Activated CD8-positive, alpha-beta T cell treated with anti-CD3 and anti-CD28 coated beads for 36 hours (primary cell): Measurements from ENCODE around the gene MYO10. TPM values are rescaled to one million over a fixed set of nuclear protein-coding genes. Genes with fewer than 3 reads are reported as not detected.
"Not testable (repeated sequence)": the region's sequence is repeated elsewhere in the genome, so short reads cannot be mapped to it uniquely, and the experiment has no call there.

Experiments used
- ATAC-seq: fragments of 200-7000 bp; cut with Tn5 transposase; one replicate; pipeline ENCODE4 v1.10.0; 2021; ENCODE audit warnings: mild to moderate bottlenecking, moderate library complexity
- CTCF ChIA-PET: fragments of 350-600 bp; sonication (Branson Sonifier 250); formaldehyde crosslinking; loops from one replicate; lab custom pipeline; 2021; ENCODE audit warnings: antibody characterized with exemption; lab: Charles Lee
- POLR2A ChIA-PET: fragments of 350-600 bp; sonication (Branson Sonifier 250); formaldehyde crosslinking; loops from one replicate; lab custom pipeline; 2021; ENCODE audit warnings: antibody characterized with exemption; lab: Charles Lee
- DNase-seq: peaks from one replicate; pipeline ENCODE4 v3.0.0-alpha.2; 2020
- H3K27ac Mint-ChIP-seq: one replicate; pipeline ENCODE4 v1.8.0; 2021; ENCODE audit warnings: mild to moderate bottlenecking, mixed read lengths
- H3K27me3 Mint-ChIP-seq: one replicate; pipeline ENCODE4 v1.8.0; 2021; ENCODE audit warnings: mixed read lengths
- H3K36me3 Mint-ChIP-seq: one replicate; pipeline ENCODE4 v1.8.0; 2021; ENCODE audit warnings: low read depth, mixed read lengths
- H3K4me1 Mint-ChIP-seq: one replicate; pipeline ENCODE4 v1.8.0; 2021; ENCODE audit warnings: low read depth, mixed read lengths
- H3K4me3 Mint-ChIP-seq: one replicate; pipeline ENCODE4 v1.8.0; 2021; ENCODE audit warnings: mild to moderate bottlenecking, moderate library complexity, mixed read lengths
- H3K9me3 Mint-ChIP-seq: one replicate; pipeline ENCODE4 v1.8.0; 2021; ENCODE audit warnings: mixed read lengths
- intact Hi-C: fragments of 100-400 bp; cut with micrococcal nuclease; formaldehyde crosslinking; loops from one replicate; pipeline ENCODE4 v1.10.0; 2022
- total RNA-seq, 2 experiments: library from RNA; stranded (reverse); gene quantifications; one replicate each; pipeline ENCODE4 v1.2.3, GENCODE V29; 2021
- TF ChIP-seq, protein P1 (sequence below): fragments of 200-600 bp; IDR thresholded peaks from one replicate; pipeline ENCODE4 v1.8.0; 2022; ENCODE audit warnings: antibody characterized with exemption, mild to moderate bottlenecking

Gene MYO10
- total RNA-seq, 2 experiments from 2014 or later = 0.09 TPM; not detected in 1

DNA sequence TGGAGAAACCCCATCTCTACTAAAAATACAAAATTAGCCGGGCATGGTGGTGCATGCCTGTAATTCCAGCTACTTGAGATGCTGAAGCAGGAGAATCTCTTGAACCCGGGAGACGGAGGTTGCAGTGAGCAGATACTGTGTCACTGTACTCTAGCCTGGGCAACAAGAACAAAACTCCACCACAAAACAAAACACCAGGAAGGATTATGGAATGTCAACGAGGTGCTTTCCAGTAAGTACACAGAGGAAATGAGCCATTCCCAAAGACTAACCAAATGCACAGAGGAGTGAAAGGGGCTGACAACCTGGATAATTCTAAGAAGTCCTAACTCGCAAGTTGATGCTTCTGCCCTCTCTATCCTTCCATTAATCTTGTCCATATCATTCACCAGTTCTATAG, 193.2 kb downstream of the MYO10 start:
- Mint-ChIP-seq H3K4me3 (no peak overlapping the region), H3K4me1 (no peaks in the 10 kb centered on the region), H3K27me3 (peaks cover 7% of the 10 kb centered on the region), H3K9me3 (no peaks in the 10 kb centered on the region), H3K36me3 (no peaks in the 10 kb centered on the region), H3K27ac (no peak overlapping the region)
- TF ChIP-seq, protein P1, sequence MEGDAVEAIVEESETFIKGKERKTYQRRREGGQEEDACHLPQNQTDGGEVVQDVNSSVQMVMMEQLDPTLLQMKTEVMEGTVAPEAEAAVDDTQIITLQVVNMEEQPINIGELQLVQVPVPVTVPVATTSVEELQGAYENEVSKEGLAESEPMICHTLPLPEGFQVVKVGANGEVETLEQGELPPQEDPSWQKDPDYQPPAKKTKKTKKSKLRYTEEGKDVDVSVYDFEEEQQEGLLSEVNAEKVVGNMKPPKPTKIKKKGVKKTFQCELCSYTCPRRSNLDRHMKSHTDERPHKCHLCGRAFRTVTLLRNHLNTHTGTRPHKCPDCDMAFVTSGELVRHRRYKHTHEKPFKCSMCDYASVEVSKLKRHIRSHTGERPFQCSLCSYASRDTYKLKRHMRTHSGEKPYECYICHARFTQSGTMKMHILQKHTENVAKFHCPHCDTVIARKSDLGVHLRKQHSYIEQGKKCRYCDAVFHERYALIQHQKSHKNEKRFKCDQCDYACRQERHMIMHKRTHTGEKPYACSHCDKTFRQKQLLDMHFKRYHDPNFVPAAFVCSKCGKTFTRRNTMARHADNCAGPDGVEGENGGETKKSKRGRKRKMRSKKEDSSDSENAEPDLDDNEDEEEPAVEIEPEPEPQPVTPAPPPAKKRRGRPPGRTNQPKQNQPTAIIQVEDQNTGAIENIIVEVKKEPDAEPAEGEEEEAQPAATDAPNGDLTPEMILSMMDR = no peak
- DNase-seq (no peak), ATAC-seq (no peak)
- CTCF ChIA-PET = no interaction called here
- intact Hi-C loops = no loop called here
- POLR2A ChIA-PET = no interaction called here

DNA sequence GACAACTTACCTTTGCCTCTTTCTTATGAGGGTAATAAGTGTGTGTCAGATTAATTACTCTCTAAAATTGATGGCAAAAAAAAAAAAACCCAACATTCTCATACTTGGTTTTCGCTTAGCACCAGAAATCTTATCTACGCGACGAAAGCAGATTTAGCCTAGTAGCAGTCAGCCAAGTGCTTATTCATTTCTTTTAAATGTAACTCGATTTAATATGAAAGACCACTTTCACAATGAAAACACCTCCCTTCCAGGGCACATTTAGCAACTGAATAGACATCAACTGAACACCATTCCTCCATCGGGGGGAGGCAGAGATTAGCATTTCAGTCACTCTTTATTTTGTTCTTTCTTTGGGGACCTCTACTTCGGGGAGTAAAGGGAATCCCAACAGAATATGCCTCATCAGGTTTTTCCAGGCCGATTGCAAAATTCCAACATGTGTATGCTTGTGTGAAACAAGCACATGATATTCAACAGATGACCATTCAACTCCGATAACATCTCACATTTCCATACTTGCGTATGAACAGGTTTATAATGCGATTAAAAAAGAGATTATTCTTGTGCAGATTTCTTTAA, 195.2 kb downstream of the MYO10 start:
- Mint-ChIP-seq H3K36me3 (no peaks in the 10 kb centered on the region), H3K4me3 (no peak overlapping the region), H3K27me3 (peaks cover 9% of the 10 kb centered on the region), H3K9me3 (no peaks in the 10 kb centered on the region), H3K27ac (no peak overlapping the region), H3K4me1 (no peaks in the 10 kb centered on the region)
- TF ChIP-seq, protein P1 = no peak
- DNase-seq = no peak
- ChIA-PET POLR2A (no interaction called here), CTCF (no interaction called here)
- intact Hi-C loops = no loop called here
- no peak for ATAC-seq

DNA sequence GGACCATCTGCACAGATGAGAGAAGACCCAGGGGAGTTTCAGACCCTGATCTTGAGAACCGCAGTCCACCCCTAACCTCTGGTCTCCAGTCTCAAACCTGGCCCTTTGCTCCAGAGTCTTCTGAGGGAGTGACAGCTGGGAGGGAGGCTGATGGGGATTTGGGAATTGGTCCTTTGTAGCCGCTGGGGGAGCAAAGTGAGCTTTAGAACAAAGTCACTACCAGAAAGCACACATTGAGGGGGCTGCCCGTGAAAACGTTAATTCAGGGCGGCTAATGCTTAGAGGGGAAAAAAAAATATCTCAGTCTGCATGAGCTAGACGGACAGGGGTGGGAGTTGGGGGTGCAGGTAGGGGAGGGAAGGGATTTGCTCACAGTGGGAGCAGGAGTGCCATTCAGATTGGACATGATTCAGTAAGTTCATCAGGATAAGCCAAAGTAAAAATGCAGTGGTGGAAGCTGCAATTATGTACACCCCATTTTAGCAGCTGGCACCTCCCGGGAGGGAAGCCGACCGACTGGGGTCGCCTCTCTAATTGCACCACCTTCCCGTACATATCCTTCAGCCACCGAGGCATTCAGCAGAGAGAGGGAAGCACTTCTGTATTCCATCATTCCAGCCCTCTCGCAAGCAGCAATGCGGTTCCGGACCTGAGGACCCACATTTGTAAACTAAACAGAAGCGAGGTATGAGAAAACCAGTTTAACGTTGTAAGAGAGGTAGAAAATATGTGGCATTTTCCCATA, 195.8 kb downstream of the MYO10 start:
- ChIA-PET CTCF (no interaction called here), POLR2A (no interaction called here)
- intact Hi-C loops = no loop called here
- Mint-ChIP-seq H3K4me3 (no peak overlapping the region), H3K27ac (no peak overlapping the region), H3K9me3 (no peaks in the 10 kb centered on the region), H3K4me1 (no peaks in the 10 kb centered on the region), H3K36me3 (no peaks in the 10 kb centered on the region), H3K27me3 (peaks cover 9% of the 10 kb centered on the region)
- DNase-seq (no peak), ATAC-seq (no peak)
- TF ChIP-seq, protein P1 = no peak

DNA sequence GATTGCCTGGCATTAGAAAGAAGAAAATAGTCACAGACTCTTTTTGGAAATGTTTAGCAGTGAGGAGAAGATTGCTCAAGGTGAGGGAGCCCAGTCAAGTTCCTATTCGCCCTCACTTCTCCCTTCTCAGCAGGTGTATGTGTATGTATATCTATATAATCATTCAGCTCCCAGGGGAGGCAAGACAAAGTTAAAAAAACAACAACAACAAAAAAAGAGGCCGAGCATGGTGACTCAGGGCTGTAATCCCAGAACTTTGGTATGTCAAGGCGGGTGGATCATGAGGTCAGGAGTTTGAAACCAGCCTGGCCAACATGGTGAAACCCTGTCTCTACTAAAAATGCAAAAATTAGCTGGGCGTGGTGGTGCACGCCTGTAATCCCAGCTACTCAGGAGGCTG, 197.7 kb downstream of the MYO10 start:
- H3K27ac Mint-ChIP-seq, ATAC-seq, intact Hi-C loops, H3K36me3 Mint-ChIP-seq, H3K4me3 Mint-ChIP-seq, DNase-seq, POLR2A ChIA-PET, CTCF ChIA-PET, H3K9me3 Mint-ChIP-seq, H3K4me1 Mint-ChIP-seq: not testable (repeated sequence)
- peaks cover 11% of the 10 kb centered on the region for H3K27me3 Mint-ChIP-seq

DNA sequence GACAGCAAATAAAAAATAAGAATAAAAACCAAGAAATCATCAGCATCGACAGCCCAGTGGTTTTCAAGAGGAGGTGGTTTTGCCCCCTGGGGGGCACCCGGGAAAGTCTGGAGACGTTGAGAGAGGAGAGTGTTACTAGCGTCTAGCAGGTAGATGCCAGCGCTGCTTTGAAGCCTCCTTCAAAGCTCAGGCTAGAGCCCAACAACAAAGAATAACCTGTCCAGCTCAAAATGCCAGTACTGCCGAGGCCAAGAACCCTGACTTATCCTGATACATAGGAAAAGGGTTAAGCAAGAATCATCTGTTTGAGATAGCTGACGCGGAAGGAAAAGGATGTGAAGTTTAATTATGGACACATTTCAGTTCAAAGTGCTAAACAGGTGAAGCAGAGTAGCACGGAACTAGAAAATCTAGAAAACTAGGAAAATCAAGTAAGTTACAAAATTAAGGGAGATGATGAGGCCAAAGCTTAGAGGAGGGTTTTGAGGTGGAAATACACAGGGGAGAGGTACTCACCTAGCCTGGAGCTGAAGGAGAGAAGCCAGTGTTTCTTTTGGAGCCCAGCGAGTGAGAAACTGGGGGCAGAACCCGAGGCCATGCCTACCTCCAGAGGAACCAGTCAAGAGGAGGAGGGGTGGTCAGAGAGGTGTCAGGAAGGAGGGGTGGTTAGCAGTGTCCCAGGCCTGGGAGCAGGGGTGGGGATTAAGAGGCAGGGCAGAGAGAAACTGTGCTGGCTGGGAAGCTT, 198.3 kb downstream of the MYO10 start:
- ChIA-PET CTCF (no interaction called here), POLR2A (no interaction called here)
- TF ChIP-seq, protein P1 = no peak
- no peak overlapping the region for H3K4me3 Mint-ChIP-seq
- H3K36me3 Mint-ChIP-seq = no peaks in the 10 kb centered on the region
- DNase-seq (no peak), ATAC-seq (no peak)
- H3K4me1 Mint-ChIP-seq = no peaks in the 10 kb centered on the region
- peaks cover 11% of the 10 kb centered on the region for H3K27me3 Mint-ChIP-seq
- H3K27ac Mint-ChIP-seq = no peak overlapping the region
- H3K9me3 Mint-ChIP-seq = no peaks in the 10 kb centered on the region
- intact Hi-C loops = no loop called here
